Iris pigment epithelial cell (primary cell): ENCODE data around the gene SEPTIN2.
"Not testable (repeated sequence)": the region's sequence is repeated elsewhere in the genome, so short reads cannot be mapped to it uniquely, and the experiment has no call there.

Experiments
- DNase-seq: peaks from one replicate; pipeline ENCODE4 v3.0.0-alpha.2; 2011; ENCODE audit warnings: low read depth

Gene SEPTIN2

DNA sequence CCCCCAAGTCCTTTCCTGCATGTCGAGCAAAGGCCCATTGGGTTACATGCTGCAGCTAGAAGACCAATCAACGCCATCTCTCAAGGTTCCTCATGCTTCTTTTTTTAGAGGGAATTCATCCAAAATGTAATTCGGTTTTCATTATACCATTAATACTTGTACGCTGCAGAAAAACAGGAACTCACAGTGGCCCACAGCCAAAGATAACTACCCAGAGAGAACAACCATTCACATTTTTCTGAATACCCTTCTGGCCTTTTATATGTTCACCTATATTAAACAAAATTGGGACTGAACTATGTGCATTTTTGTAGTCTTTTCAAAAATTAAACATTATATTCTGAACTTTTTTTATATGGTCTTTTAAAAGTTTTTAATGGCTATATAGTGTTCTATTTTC lies 66.1 kb downstream of the SEPTIN2 start:
- DNase-seq = no peak

DNA sequence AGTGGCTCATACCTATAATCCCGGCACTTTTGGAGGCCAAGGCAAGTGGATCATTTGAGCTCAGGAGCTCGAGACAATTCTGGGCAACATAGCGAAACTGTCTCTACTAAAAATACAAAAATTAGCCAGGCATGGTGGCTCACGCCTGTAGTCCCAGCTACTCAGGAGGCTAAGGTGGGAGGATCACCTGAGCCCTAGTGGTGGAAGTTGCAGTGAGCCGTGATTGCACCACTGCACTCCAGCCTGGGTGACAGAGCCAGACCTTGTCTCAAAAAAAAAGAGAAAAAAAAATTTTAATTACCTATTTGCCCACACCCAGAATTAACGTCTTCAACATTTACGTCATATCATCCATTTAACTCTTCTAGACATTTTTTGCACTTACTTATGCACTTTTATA lies 69.7 kb downstream of the SEPTIN2 start:
- DNase-seq = not testable (repeated sequence)

GRCh38 chr2:241386519-241386918 lies 70.8 kb downstream of the SEPTIN2 start:
- DNase-seq = no peak

GRCh38 chr2:241389697-241390096 lies 74.0 kb downstream of the SEPTIN2 start:
- no peak for DNase-seq

DNA sequence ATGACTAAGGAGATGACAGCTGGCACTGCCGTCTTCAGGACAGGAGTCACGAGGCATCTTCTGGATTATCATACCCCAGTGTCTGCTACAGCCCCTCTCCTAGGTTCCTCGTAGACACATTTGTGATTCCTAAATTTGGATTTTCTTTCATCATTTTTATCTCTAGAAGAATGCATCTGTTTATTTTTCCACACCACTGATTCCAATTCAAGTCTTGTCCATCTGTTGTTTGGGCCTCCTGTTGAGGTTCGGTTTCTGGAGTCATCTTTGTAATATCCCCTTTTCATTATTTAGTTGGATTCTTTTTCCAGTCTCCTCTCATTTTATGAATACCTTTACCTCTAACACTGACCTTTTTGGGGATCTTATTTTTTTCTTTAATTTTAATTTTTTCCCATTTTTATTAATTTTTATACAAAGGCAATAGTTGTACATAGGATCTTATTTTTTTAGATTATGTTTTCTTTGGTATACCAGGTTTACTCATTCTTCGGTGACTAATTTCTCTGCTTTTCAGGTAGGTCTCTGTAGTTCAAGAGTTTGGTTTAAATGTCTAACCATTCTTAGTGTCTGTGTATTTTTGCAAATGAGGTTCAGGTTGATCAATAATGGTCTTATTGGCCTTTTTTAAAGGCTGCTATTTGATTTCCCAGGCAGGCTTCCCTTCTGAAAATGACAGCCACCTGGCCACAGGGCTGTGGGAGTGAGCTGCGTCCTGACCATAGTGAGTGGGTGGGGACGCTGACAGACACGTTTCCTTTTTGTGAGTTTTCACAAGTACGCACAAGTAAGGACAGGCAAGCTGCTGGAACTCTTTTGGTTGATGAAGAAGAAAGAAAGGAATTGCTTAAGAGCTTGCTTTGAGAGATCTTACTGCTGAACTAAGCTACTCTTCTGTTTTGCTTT lies 74.8 kb downstream of the SEPTIN2 start:
- no peak for DNase-seq

GRCh38 chr2:241391892-241392665 lies 76.4 kb downstream of the SEPTIN2 start:
- DNase-seq = no peak

DNA sequence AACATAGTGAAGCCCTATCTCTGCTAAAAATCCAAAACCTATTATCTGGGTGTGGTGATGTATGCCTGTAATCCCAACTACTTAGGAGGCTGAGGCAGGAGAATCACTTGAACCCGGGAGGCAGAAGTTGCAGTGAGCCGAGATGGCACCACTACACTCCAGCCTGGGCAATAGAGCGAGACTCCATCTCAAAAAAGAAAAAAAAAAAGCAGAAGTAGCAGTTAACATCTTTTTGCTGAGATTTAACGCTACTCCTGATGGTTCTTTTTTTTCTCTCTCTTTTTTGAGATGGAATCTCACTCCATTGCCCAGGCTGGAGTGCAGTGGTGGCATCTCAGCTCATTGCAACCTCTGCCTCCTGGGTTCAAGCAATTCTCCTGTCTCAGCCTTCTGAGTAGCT lies 77.0 kb downstream of the SEPTIN2 start:
- DNase-seq = not testable (repeated sequence)

GRCh38 chr2:241393524-241394196 lies 77.9 kb downstream of the SEPTIN2 start:
- DNase-seq = no peak

- DNase-seq = not testable (repeated sequence)
These were observed 81.1 kb downstream of the SEPTIN2 start for GRCh38 chr2:241396809-241397208.

DNA sequence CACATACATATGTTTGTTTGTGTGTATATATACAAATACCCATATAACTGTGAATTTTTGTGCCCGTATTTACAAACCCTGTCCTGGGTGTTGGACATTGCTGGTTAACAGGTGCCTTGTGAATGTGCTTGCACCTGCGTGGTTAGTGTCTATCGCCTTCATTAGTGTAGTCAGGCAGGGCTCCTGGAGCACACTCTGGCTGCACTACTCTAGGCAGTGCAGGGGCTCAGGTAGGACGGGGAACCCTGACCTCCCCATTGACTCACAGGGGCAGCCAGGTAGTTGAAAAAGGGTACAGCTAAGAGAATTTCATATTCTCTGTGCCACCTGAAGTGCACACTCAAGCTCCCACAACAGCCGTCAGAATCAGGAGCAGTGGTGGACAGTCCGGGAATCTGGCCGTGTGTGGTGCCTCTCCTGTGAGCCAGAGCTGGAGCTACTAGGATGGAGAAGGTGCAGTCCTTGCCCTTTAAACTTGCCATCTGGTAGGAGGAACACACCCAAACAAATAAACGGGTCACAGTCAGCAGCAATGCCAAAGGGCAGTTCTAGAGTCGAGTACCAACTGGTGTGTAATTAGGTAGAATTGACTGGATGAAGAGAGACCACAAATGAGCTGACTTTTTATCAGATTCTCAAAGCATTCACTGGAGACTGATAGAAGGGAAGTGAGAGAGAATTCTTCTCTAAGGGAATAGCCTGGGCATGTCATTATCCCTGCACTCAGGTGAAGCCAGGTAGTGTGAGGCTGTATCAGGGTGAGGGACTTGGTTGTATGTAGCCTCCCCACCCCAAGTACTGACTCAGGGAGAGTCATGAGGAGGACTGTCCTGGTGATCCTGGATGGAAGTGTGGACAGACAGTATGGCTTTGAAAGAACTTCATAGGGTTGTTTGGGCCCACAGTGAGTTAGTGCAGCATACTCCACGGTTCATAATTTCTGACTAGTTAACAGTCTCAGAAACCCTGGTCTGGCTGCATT lies 84.5 kb downstream of the SEPTIN2 start:
- no peak for DNase-seq
